CD4-positive, alpha-beta T cell (primary cell): Measurements from ENCODE around the gene ZDHHC23. TPM values are rescaled to one million over a fixed set of nuclear protein-coding genes. Genes with fewer than 3 reads are reported as not detected.
A peak's percentile ranks its signal among the peaks of the same experiment; 100 is the strongest.

Experiments
- ATAC-seq: fragments of 200-7000 bp; cut with Tn5 transposase; one replicate; pipeline ENCODE4 v1.10.0; 2022; ENCODE audit warnings: mild to moderate bottlenecking; ENCODE audit not compliant: poor library complexity
- CTCF ChIA-PET: fragments of 350-600 bp; sonication (Branson Sonifier 250); formaldehyde crosslinking; loops from one replicate; lab custom pipeline; 2021; ENCODE audit warnings: antibody characterized with exemption, inconsistent platforms; lab: Charles Lee
- POLR2A ChIA-PET: fragments of 350-600 bp; sonication (Branson Sonifier 250); formaldehyde crosslinking; loops from one replicate; lab custom pipeline; 2021; ENCODE audit warnings: antibody characterized with exemption, inconsistent platforms; lab: Charles Lee
- DNase-seq, 14 experiments: peaks; one replicate each; pipeline ENCODE4 v3.0.0-alpha.2; 2013 to 2020; ENCODE audit warnings: mixed read lengths in 2 of 14
- H3K27ac ChIP-seq, 2 donors: one replicate each; pipeline versions ENCODE4 v1.5.1 to v1.7.0; 2013; ENCODE audit warnings: low read length in 2 of 2, low read depth in 1 of 2, mild to moderate bottlenecking in 1 of 2
- H3K27me3 ChIP-seq, 2 experiments: 1 replicate in 1 of 2; 2 replicates in 1 of 2; pipeline versions ENCODE4 v1.6.1 to v1.7.0; 2013; ENCODE audit warnings: low read length in 2 of 2, control low read depth in 1 of 2, mild to moderate bottlenecking in 1 of 2, moderate library complexity in 1 of 2; ENCODE audit not compliant: insufficient read depth in 2 of 2, control insufficient read depth in 1 of 2
- H3K36me3 ChIP-seq: one replicate; pipeline ENCODE4 v1.6.1; 2013; ENCODE audit warnings: low read length, control low read depth; ENCODE audit not compliant: insufficient read depth
- H3K4me1 ChIP-seq: one replicate; pipeline ENCODE4 v1.6.1; 2013; ENCODE audit warnings: low read length, control low read depth; ENCODE audit not compliant: insufficient read depth
- H3K4me3 ChIP-seq: one replicate; pipeline ENCODE4 v1.5.1; 2013; ENCODE audit warnings: mild to moderate bottlenecking, low read length, moderate library complexity
- H3K9me3 ChIP-seq, 2 experiments: 1 replicate in 1 of 2; 2 replicates in 1 of 2; pipeline versions ENCODE4 v1.6.1 to v1.7.0; 2013; ENCODE audit warnings: low read length in 2 of 2, mild to moderate bottlenecking in 2 of 2, control low read depth in 1 of 2, moderate library complexity in 1 of 2; ENCODE audit not compliant: control insufficient read depth in 1 of 2, insufficient read depth in 1 of 2
- H3K27ac Mint-ChIP-seq: one replicate; pipeline ENCODE4 v1.8.0; 2020; ENCODE audit warnings: mixed read lengths
- H3K27me3 Mint-ChIP-seq: one replicate; pipeline ENCODE4 v1.8.0; 2021; ENCODE audit warnings: mixed read lengths
- H3K36me3 Mint-ChIP-seq: one replicate; pipeline ENCODE4 v1.8.0; 2021; ENCODE audit warnings: low read depth, mixed read lengths
- H3K4me1 Mint-ChIP-seq: one replicate; pipeline ENCODE4 v1.8.0; 2021; ENCODE audit warnings: low read depth, mixed read lengths
- H3K4me3 Mint-ChIP-seq: one replicate; pipeline ENCODE4 v1.8.0; 2020; ENCODE audit warnings: mild to moderate bottlenecking, mixed read lengths
- H3K9me3 Mint-ChIP-seq: one replicate; pipeline ENCODE4 v1.8.0; 2020; ENCODE audit warnings: mixed read lengths
- CTCF ChIP-seq: fragments of 200-600 bp; IDR thresholded peaks from one replicate; pipeline ENCODE4 v1.8.0; 2022; ENCODE audit warnings: antibody characterized with exemption, mild to moderate bottlenecking
- intact Hi-C, 2 experiments: fragments of 100-400 bp; cut with DNase I in 1 of 2; cut with micrococcal nuclease in 1 of 2; formaldehyde crosslinking; loops; one replicate each; pipeline versions ENCODE4 v1.15.1 to v1.9.0; 2023 to 2025; cut with DNase I, micrococcal nuclease
- total RNA-seq, 174 experiments: library from RNA in 2 of 174; stranded (reverse) in 2 of 174; gene quantifications; one replicate each; pipeline ENCODE4 v1.2.3 and lab custom pipeline; 2021 to 2026

ZDHHC23 gene
- total RNA-seq, 2 experiments from 2014 or later, result 3.2 TPM

- CTCF ChIA-PET, result no interaction called here
- Histone ChIP-seq H3K4me1 (no peaks in the 10 kb centered on the region), H3K27ac (no peak overlapping the region), H3K9me3 (no peaks in the 10 kb centered on the region), H3K27me3 (no peaks in the 10 kb centered on the region), H3K4me3 (no peak overlapping the region), H3K36me3 (peaks cover 3% of the 10 kb centered on the region)
- Mint-ChIP-seq H3K36me3 (peaks cover 57% of the 10 kb centered on the region), H3K4me3 (no peak overlapping the region), H3K9me3 (no peaks in the 10 kb centered on the region), H3K27ac (no peak overlapping the region), H3K27me3 (no peaks in the 10 kb centered on the region), H3K4me1 (no peaks in the 10 kb centered on the region)
- no peak for ATAC-seq
- DNase-seq, result no peak
- POLR2A ChIA-PET, result no interaction called here
- no peak for TF ChIP-seq CTCF
- intact Hi-C loops, result no loop called here
These were observed 34.0 kb downstream of the ZDHHC23 start for GRCh38 chr3:113981803-113982202.

GRCh38 chr3:113983544-113983943, 35.7 kb downstream of the ZDHHC23 start:
- ATAC-seq (no peak), DNase-seq (no peak)
- no peaks in the 10 kb centered on the region for H3K27me3 ChIP-seq
- H3K27ac ChIP-seq, result no peak overlapping the region
- peaks cover 47% of the 10 kb centered on the region for H3K36me3 Mint-ChIP-seq
- H3K4me1 ChIP-seq, result no peaks in the 10 kb centered on the region
- H3K4me3 ChIP-seq, result no peak overlapping the region
- no peak overlapping the region for H3K4me3 Mint-ChIP-seq
- no peak overlapping the region for H3K27ac Mint-ChIP-seq
- no peak for TF ChIP-seq CTCF
- no peaks in the 10 kb centered on the region for H3K27me3 Mint-ChIP-seq
- ChIA-PET POLR2A (no interaction called here), CTCF (no interaction called here)
- no peaks in the 10 kb centered on the region for H3K9me3 ChIP-seq
- H3K36me3 ChIP-seq, result peaks cover 3% of the 10 kb centered on the region
- H3K9me3 Mint-ChIP-seq, result no peaks in the 10 kb centered on the region
- intact Hi-C loops, result no loop called here
- H3K4me1 Mint-ChIP-seq, result no peaks in the 10 kb centered on the region

DNA sequence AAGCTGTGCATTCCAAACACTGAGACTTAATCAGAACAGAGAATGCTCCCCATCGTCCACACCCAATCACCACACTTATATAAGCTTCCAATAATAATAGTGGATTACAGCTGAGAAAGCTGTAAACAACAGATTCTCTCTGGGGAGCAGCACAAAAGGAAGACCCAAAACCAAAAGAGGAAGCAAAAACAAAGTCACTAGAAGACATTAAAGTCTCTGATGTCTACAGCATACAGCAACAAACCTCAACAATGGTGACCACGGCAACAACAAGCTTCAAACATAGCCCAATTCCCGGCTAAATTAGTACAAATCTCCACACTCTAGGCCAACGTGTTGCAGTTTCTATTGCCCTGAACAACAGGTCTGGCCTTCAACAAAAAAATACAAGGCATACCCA, 37.7 kb downstream of the ZDHHC23 start:
- TF ChIP-seq CTCF, result no peak
- peak in 3 of 14 experiments; percentile 15 to 34 (median 17) for DNase-seq
- Mint-ChIP-seq H3K27ac (no peak overlapping the region), H3K36me3 (peaks cover 36% of the 10 kb centered on the region), H3K4me3 (no peak overlapping the region), H3K4me1 (no peaks in the 10 kb centered on the region), H3K27me3 (no peaks in the 10 kb centered on the region), H3K9me3 (no peaks in the 10 kb centered on the region)
- no peak overlapping the region for H3K4me3 ChIP-seq
- CTCF ChIA-PET, result no interaction called here
- H3K27ac ChIP-seq, result no peak overlapping the region
- H3K27me3 ChIP-seq, result no peaks in the 10 kb centered on the region
- no peaks in the 10 kb centered on the region for H3K4me1 ChIP-seq
- ATAC-seq, result peak; percentile 11
- no peaks in the 10 kb centered on the region for H3K9me3 ChIP-seq
- no peaks in the 10 kb centered on the region for H3K36me3 ChIP-seq
- intact Hi-C loops, result no loop called here
- POLR2A ChIA-PET, result interaction anchor here (0.6 kb wide), 1 partner anchor 9 kb away, joined by 3 read pairs; no protein-coding TSS in a partner anchor
